ENCODE results near the gene SEPSECS.

GRCh38 chr4:25172961-25173915 is 13.0 kb upstream of the SEPSECS start:
- no peak for TF ChIP-seq CTCF (IDR thresholded peaks at IDR 0.05)
- no peak for TF ChIP-seq POLR2A (IDR thresholded peaks at IDR 0.05)
